MCF 10A (cell line): ENCODE results near the gene APBA3. TPM values are rescaled to one million over a fixed set of nuclear protein-coding genes. Genes with fewer than 3 reads are reported as not detected.

Experiments used
- BruUV-seq: library from RNA; stranded (reverse); fragments of 400-500 nt; replicated peaks from 2 replicates; lab custom pipeline; 2021; lab: Mats Ljungman, UMichigan
- CTCF ChIA-PET: fragments of 300-600 bp; sonication (Branson Sonifier 250); formaldehyde crosslinking; extraction: SDS; loops from one replicate; lab custom pipeline; 2021; ENCODE audit warnings: antibody characterized with exemption, inconsistent platforms; lab: Yijun Ruan, JAX
- POLR2A ChIA-PET: fragments of 300-600, 350-650 bp; sonication (Branson Sonifier 250); formaldehyde crosslinking; extraction: SDS; loops from one replicate; lab custom pipeline; 2020; ENCODE audit warnings: antibody characterized with exemption, inconsistent platforms; lab: Yijun Ruan, JAX
- DNase-seq: peaks from one replicate; pipeline ENCODE4 v3.0.0-alpha.2; 2018; ENCODE audit not compliant: unreplicated experiment
- H3K27ac Mint-ChIP-seq: one replicate; pipeline ENCODE4 v1.8.0; 2022; ENCODE audit warnings: mild to moderate bottlenecking, low read depth, mixed read lengths; ENCODE audit not compliant: unreplicated experiment
- H3K27me3 Mint-ChIP-seq: one replicate; pipeline ENCODE4 v1.8.0; 2022; ENCODE audit warnings: mixed read lengths; ENCODE audit not compliant: insufficient read depth, unreplicated experiment
- H3K36me3 Mint-ChIP-seq: one replicate; pipeline ENCODE4 v1.8.0; 2022; ENCODE audit warnings: mild to moderate bottlenecking, moderate library complexity, mixed read lengths; ENCODE audit not compliant: insufficient read depth, unreplicated experiment
- H3K4me1 Mint-ChIP-seq: one replicate; pipeline ENCODE4 v1.8.0; 2022; ENCODE audit warnings: mixed read lengths; ENCODE audit not compliant: insufficient read depth, unreplicated experiment
- H3K4me3 Mint-ChIP-seq: one replicate; pipeline ENCODE4 v1.8.0; 2022; ENCODE audit warnings: mild to moderate bottlenecking, moderate library complexity, mixed read lengths; ENCODE audit not compliant: unreplicated experiment
- H3K9me3 Mint-ChIP-seq: one replicate; pipeline ENCODE4 v1.8.0; 2022; ENCODE audit warnings: mixed read lengths; ENCODE audit not compliant: unreplicated experiment
- intact Hi-C: fragments of 100-400 bp; cut with micrococcal nuclease; formaldehyde crosslinking; loops from 2 replicates; pipeline ENCODE4 v1.14.1; 2022
- total RNA-seq: library from RNA; stranded (reverse); gene quantifications from 2 replicates; pipeline ENCODE4 v1.2.3, GENCODE V29; 2022
- TF ChIP-seq, protein P1 (sequence below): fragments of 200-600 bp; IDR thresholded peaks from one replicate; pipeline ENCODE4 v1.8.0; 2022; ENCODE audit warnings: antibody characterized with exemption, mild to moderate bottlenecking; ENCODE audit not compliant: unreplicated experiment

Gene APBA3
- total RNA-seq, 1 experiment from 2014 or later = 22.9 TPM

DNA sequence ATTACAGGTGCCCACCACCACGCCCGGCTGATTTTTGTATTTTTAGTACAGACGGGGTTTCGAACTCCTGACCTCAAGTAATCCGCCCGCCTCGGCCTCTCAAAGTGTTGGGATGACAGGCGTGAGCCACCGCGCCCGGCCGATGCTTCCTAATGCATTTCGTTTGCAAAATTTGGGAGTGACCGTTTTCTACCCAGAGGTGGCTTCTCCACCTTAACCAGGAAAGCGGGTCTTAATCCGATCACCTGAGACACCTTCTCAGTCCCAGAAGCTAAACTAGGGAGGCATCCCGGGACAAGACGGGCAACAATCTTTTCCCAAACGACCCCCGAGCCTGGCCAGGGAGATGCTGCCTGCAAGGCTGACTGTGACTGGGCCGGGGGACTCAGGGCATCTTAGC is 39.5 kb upstream of the APBA3 start:
- POLR2A ChIA-PET = no interaction called here
- H3K27ac Mint-ChIP-seq = no peak overlapping the region
- no peaks in the 10 kb centered on the region for H3K4me1 Mint-ChIP-seq
- no TSS peak for BruUV-seq
- CTCF ChIA-PET = interaction anchor here (0.6 kb wide), 1 partner anchor 13 kb away, joined by 3 read pairs; no protein-coding TSS in a partner anchor
- H3K9me3 Mint-ChIP-seq = peaks cover 8% of the 10 kb centered on the region
- H3K27me3 Mint-ChIP-seq = peaks cover 45% of the 10 kb centered on the region
- intact Hi-C loops = no loop called here
- TF ChIP-seq, protein P1, sequence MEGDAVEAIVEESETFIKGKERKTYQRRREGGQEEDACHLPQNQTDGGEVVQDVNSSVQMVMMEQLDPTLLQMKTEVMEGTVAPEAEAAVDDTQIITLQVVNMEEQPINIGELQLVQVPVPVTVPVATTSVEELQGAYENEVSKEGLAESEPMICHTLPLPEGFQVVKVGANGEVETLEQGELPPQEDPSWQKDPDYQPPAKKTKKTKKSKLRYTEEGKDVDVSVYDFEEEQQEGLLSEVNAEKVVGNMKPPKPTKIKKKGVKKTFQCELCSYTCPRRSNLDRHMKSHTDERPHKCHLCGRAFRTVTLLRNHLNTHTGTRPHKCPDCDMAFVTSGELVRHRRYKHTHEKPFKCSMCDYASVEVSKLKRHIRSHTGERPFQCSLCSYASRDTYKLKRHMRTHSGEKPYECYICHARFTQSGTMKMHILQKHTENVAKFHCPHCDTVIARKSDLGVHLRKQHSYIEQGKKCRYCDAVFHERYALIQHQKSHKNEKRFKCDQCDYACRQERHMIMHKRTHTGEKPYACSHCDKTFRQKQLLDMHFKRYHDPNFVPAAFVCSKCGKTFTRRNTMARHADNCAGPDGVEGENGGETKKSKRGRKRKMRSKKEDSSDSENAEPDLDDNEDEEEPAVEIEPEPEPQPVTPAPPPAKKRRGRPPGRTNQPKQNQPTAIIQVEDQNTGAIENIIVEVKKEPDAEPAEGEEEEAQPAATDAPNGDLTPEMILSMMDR = no peak
- no peak overlapping the region for H3K4me3 Mint-ChIP-seq
- H3K36me3 Mint-ChIP-seq = no peaks in the 10 kb centered on the region
- no peak for DNase-seq

DNA sequence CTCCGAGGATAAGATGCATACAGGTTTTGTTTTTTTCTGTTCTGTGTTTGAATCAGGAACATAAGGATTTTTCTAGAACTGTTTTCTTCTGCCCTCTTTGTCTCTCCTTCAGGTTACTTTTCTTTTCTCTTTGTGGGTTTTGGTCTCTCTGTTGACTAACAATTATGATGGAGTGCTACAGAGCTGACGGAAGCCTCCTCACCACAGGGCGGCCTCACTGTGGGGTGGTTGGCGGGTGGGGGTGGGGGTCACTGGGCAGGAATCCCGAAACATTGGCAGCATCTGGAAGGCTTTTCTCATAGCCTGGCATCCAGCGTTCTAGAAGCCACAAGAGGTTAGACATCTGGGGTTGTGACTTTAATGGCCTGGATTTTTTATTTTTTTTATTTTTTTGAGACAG is 36.6 kb upstream of the APBA3 start:
- Mint-ChIP-seq H3K4me1 (no peaks in the 10 kb centered on the region), H3K27ac (no peak overlapping the region), H3K27me3 (peaks cover 41% of the 10 kb centered on the region), H3K4me3 (no peak overlapping the region), H3K36me3 (no peaks in the 10 kb centered on the region), H3K9me3 (peaks cover 8% of the 10 kb centered on the region)
- BruUV-seq = no TSS peak
- POLR2A ChIA-PET = no interaction called here
- DNase-seq = no peak
- intact Hi-C loops = no loop called here
- TF ChIP-seq, protein P1 = no peak
- CTCF ChIA-PET = no interaction called here

DNA sequence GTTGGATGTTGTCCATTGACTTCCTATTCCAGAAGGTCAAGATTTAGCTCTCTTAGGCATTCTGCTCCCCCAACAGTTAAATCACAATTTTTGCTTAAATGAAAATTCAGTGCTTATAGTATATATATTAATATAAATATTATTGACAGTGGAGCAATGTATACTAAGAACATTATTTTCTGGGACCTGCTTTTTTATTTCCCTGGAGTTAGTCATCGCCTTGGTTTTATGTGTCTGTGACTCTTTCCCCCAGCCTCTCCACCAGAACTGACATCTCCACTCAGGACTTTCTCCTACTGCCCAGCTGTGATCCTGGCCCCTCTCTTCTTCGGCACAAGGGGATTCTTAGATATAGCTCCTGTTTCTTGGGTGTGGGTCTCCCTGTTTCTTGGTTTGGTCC is 34.9 kb upstream of the APBA3 start:
- ChIA-PET CTCF (no interaction called here), POLR2A (no interaction called here)
- no TSS peak for BruUV-seq
- DNase-seq = no peak
- Mint-ChIP-seq H3K27me3 (peaks cover 26% of the 10 kb centered on the region), H3K36me3 (no peaks in the 10 kb centered on the region), H3K9me3 (peaks cover 8% of the 10 kb centered on the region), H3K27ac (no peak overlapping the region), H3K4me1 (no peaks in the 10 kb centered on the region), H3K4me3 (no peak overlapping the region)
- TF ChIP-seq, protein P1 = no peak
- intact Hi-C loops = no loop called here

DNA sequence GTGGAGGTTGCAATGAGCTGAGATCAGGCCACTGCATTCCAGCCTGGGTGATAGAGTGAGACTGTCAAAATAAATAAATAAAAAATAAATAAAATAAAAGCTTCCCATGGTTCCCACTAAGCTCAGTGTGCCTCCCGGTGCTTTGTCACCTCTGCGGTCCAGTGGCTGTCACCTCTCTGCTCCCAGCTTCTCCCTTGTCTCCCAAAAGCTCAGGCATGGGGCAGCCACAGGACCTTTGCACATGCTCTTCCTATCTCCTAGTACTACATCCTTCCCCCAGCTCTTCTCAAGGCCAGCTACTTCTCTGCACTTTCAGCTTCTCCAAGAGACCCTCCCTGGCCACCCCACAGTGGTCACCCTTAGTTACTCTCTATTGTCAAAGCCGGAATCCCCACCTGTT is 32.3 kb upstream of the APBA3 start:
- H3K9me3 Mint-ChIP-seq = peaks cover 16% of the 10 kb centered on the region
- CTCF ChIA-PET = interaction anchor here (1.1 kb wide), 1 partner anchor 28 kb away, joined by 3 read pairs; no protein-coding TSS in a partner anchor
- H3K27ac Mint-ChIP-seq = no peak overlapping the region
- no peaks in the 10 kb centered on the region for H3K4me1 Mint-ChIP-seq
- TF ChIP-seq, protein P1 = no peak
- intact Hi-C loops = no loop called here
- H3K27me3 Mint-ChIP-seq = peaks cover 24% of the 10 kb centered on the region
- H3K4me3 Mint-ChIP-seq = no peak overlapping the region
- POLR2A ChIA-PET = no interaction called here
- H3K36me3 Mint-ChIP-seq = no peaks in the 10 kb centered on the region
- DNase-seq = no peak
- BruUV-seq = no TSS peak
